Cortex of kidney (tissue), 1 donor: ENCODE results near the gene MTHFD1.
"Not testable (repeated sequence)": the region's sequence is repeated elsewhere in the genome, so short reads cannot be mapped to it uniquely, and the experiment has no call there.

Experiments used
- DNase-seq: peaks from one replicate; lab custom pipeline; 2025; lab: John Stamatoyannopoulos, UW

The MTHFD1 gene

DNA sequence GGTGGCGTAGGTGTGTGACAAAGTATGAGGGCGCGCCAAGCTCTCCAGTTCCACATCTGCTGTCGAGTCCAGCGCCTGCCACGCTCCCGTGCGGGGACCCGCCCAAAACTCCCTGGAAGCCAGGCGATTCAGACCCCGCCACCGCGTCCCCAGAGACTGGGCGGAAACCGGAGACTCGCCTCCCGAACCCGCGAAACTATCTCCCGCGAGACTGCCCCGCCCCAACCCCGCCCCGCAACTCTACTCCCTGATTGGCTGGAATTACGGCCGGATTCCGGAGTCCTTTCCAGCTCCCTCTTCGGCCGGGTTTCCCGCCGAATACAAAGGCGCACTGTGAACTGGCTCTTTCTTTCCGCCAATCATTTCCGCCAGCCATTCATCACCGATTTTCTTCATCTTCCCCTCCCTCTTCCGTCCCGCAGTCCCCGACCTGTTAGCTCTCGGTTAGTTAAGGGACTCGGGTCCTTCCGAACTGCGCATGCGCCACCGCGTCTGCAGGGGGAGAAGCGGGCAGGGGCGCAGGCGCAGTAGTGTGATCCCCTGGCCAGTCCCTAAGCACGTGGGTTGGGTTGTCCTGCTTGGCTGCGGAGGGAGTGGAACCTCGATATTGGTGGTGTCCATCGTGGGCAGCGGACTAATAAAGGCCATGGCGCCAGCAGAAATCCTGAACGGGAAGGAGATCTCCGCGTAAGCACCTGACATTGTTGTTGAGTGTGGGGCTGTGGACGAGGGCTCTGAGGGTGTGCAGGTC lies at the start of gene MTHFD1:
Gene MTHFD1 (plus strand): TSS at position 572 of the 751 bp plus-strand sequence. CDS start 75 bp downstream, at position 647.
- DNase-seq: peak; percentile 93

DNA sequence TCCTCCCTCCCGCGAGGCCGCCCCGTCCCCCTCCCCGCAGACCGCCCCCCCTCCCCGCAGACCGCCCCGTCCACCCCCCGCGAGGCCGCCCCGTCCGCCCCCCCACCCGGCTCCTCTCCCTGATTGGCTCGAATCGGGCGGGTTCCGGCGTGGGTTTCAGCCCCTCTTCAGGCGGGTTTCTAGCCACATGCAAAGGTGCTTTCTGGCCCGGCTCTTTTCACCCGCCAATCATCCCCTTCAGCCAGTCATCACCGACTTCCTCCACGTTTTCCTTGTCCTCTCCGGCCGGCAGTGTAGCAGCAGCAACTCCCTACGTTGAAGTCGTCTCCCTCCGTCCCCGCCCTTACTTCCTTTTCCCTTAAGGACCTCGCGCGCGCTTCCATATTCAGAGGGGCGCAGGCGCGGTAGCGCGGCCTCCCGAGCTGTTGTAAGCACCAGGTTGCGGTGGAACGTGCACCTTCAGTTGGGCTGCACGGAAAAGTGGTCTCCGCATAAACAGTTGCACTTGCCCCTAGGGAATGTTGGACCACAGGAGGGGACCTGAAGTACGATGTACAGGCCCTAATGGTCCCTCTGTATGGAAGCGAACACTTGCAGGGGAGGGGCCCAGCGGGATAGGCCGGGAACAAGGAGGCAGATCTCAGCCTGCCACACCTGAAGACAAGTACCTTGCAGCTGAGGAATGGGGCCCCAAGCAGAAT lies 49.4 kb upstream of the MTHFD1 start:
- peak; percentile 80 for DNase-seq

DNA sequence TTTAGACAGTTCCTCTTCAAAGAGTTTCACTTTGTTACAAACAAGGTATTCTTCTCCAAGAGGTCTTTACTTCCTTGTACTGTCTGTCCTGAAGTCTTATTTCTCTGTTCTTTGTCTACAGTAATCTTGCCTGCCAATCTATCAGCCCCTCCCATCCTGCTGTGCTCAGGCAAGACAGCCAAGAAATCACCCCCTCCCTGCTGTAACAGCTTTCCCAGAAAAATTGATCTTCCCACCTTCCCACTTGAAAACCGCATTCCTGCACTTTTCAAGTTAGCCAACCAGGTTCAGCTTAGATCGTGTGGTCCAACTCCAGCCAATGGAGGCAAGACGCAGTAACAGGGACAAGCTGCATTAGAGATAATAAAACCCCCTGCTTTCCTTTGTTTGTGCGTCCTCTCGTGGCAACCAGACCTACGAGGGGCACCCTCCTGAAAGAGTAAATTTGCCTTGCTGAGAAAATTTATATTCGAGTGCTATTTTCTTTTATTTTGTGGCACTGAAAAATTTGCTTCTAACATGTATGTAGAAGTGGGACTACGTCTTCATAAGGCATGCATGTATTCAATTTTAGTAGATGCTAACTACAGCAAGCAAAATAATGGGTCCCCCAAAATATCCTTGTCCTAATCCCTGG lies 47.5 kb upstream of the MTHFD1 start:
- DNase-seq: no peak

DNA sequence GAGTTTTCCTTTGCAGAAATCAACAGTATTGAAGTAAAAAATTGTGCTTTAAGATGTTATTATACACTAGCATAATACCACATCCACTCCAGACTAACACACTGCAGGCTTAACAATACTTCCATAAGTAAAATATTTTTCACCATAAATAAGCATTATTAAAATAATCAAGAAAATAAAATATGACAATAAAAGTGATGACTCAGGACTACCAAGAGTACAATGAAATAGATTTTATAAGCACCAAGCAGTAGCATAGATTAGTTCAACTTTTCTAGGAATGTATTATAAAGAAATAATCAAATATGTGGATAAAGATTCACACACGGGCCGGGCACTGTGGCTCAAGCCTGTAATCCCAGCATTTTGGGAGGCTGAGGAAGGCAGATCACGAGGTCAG lies 40.4 kb upstream of the MTHFD1 start:
- DNase-seq: no peak

DNA sequence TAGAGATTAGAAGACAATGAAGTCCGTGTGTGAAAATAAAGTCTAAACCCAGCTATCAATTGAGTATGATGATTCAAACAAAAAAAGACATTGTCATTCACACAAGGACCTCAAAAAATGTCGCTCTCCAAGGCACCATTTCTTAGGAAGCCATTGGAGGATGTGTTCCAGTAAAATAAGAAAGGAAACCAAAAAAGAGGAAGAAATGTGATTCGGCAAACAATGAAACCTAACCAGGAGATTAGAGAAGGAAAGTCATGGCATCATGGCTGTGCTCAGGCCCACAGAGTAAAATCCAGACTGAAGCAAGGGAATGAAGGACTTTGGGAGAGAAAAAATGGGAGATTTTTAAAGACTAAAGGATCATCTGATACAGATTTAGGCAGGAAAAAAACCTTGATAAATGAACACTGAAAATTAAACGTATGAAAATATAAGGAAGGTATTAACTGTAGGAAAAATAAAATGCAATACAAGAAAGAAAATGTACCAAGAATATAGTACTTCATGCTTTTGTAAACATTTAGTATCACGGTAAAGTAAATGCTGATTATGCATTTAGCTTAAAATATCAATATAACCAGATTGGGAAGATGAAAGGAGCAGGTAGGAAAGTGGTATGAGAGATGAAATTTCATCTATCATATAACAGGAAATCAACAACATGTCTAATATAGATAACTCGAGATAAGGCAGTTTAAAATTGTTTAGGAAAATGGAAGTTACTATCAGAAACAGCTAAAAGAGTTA lies 38.2 kb upstream of the MTHFD1 start:
- no peak for DNase-seq

DNA sequence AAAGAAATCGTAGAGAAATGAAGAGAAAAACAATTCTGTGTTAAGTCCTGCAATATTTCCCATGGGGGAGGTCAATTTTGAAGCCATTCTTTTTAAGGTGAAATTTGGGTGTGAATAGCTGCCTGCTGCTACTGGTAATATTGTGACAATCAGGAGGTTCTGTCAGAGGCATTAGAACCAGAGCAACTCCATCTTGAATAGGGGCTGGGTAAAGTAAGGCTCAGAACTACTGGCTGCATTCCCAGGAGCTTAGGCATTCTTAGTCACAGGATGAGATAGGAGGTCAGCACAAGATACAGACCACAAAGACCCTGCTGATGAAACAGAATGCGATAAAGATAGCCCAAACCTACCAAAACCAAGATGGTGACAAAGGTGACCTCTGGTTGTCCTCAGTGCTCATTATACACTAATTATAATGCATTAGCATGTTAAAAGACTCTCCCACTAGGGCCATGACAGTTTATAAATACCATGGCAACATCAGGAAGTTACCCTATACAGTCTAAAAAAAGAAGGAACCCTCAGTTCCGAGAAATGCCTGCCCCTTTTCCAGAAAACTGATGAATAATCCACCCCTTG lies 24.8 kb upstream of the MTHFD1 start:
- DNase-seq: no peak

DNA sequence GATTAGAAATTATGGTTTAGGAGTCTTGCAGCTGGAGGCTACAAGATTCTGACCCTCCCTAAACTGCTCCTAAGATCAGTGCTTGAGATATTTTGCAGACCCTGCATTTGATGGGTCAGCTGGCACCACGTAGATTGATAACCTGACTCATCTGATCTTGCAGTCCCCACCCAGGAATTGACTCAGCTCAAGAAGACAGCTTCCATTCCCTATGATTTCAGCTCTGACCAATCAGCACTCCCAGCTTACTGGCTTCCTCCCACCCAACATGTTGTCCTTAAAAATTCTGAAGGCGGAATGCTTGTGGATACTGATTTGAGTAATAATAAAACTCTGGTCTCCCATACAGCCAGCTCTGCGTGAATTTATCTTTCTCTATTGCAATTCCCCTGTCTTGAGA lies 23.2 kb upstream of the MTHFD1 start:
- DNase-seq: no peak

DNA sequence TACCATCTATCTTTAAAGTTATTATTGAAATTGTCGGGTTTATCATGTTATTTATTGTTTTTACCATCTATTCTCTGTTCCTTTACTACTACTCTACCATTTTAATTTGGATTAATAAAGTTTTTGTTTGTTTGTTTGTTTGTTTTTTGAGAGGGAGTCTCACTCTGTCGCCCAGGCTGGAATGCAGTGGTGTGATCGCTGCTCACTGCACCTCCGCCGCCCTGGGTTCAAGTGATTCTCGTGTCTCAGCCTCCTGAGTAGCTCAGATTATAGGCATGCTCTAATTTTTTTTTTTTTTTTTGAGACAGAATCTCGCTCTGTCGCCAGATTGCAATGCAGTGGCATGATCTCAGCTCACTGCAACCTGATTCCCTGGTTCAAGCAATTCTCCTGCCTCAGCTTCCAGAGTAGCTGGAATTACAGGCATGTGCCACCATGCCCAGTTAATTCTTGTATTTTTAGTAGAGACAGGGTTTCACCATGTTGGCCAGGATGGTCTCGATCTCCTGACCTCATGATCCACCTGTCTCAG lies 22.7 kb upstream of the MTHFD1 start:
- not testable (repeated sequence) for DNase-seq

DNA sequence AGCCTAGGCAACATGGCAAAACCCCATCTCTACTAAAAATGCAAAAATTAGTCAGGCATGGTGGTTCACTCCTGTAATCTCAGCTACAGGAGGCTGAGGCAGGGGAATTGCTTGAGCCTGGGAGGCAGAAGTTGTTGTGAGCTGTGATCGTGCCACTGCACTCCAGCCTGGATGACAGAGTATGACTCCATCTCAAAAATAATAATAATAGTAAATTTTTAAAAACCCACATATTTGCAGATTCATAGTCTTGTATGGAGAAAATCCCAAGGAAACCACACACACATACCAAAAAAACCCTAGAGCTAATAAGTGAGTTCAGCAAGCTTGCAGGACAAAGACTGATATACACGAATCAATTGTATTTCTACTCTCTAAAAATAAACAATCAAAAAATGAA lies 19.0 kb upstream of the MTHFD1 start:
- DNase-seq: no peak

DNA sequence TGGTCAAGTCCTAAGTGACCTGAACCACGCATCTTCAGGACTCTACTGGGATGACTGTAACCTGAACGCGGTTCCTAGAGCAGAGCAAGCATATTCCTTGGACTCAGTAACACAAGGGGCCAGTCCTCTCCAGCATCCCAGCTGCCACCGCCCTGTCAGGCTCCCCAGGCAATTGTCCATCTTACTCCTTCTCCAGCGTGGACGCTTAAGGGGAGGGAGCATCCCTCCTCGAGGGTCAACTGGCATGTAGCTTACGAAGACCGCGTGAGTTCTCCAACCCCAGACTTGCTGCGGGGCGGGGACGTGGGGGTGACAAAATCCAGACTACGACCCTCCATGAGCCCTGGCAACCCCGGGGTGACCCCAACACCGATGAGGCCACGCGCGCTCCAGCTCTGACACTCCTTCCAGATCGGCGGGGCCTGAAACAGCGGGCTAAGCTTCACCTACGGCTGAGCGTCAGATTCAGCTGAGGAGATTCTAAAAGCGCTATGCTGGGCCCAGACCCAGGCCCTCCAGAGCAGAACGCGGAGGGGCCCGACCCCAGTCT lies 846 bp upstream of the MTHFD1 start:
- DNase-seq: no peak

DNA sequence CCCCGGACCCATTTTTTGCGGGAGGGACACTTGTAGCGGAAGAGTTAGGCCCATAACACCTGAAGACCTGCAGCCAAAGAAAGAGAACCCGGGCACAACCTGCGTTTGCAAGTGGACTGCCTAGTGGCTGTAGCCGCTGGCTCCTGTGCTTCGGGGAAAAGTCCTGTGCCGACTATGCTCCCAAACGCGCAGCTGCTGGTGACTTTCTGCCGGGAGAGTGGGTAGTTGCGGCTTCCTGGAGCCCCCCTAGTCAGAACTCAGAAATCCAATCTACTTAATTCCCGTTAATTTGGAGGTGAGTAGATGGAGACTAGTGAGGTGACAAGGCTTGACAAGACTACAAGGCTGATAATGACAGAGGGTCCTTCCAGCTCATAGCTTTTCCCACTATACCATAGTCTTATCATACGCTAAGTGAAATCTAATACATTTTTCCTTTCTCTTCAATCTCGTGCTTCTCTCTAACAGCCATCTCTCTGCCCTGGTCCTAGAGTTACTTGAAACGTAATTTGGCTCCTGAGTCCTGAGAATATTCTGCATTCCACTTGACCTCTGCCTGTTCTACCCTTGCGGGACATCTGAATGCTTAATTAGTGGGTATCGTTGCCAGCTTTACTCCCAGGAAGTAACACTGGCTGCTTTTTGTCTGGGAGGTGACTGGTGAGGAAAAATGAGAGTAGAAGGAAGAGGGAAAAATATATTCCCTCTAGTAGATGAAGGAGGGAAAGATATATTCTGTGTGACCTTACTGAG lies 556 bp downstream of the MTHFD1 start:
- no peak for DNase-seq

DNA sequence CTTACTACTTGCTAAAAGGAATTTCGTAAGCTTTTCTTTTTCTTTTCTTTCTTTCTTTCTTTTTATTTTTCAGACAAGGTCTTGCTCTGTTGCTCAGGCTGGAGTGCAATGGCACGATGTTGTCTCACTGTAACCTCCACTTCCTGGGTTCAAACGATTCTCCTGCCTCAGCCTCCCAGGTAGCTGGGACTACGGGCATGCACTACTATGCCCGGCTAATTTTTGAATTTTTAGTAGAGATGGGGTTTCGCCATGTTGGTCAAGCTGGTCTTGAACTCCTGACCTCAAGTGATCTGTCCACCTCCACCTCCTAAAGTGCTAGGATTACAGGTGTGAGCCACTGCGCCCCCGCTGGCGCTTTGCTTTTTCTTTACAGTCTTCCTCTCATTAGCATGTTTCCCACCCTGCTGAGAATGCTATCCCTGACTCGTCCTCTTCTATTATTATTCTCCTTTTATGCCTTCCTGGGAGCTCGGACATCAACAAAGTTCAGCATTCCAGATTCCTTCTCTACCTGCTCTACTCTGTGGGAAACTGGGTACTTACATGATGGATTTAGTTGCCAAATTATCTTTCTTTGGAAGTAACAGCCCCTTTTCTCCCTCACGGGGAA lies 3.1 kb downstream of the MTHFD1 start:
- DNase-seq: no peak

DNA sequence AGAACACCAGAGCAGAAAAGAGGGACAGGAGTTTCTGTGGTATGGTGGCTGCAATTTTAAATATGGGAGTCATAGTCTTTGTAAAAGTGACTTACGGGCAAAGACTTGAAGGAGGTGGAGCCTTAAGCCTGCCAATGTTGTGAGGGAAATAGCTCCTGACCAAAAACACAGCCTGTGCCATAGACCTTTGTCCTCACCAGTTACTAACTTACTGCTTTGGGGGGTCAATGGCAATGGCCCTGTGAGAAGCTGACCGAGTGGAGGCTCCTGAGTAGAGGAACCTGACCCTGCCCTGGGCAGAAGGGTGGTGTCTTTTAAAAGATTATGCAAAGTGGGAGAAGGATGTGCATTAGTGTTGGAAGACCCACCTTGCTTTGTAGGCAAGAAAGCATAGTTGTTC lies 3.8 kb downstream of the MTHFD1 start:
- no peak for DNase-seq

DNA sequence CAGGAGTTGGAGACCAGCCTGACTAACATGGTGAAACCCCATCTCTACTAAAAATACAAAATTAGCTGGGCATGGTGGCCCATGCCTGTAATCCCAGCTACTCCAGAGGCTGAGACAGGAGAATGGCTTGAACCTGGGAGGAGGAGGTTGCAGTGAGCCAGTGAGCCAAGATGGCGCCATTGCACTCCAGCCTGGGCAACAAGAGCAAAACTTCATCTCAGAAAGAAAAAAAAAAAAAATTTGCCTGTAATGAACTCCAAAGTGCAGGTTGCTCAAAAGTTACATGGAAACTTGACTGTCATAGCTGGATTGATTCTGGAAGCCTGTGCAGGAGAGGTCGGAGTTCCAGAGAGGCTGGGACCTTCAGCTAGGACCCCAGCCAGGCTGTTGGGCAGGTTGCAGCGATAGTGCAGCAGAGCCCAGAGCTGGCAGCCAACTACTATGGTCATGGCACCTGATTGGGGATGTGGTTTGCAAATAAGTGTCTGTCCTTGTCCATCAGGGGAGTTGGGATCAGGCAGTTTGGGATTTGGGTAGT lies 5.1 kb downstream of the MTHFD1 start:
- DNase-seq: not testable (repeated sequence)

DNA sequence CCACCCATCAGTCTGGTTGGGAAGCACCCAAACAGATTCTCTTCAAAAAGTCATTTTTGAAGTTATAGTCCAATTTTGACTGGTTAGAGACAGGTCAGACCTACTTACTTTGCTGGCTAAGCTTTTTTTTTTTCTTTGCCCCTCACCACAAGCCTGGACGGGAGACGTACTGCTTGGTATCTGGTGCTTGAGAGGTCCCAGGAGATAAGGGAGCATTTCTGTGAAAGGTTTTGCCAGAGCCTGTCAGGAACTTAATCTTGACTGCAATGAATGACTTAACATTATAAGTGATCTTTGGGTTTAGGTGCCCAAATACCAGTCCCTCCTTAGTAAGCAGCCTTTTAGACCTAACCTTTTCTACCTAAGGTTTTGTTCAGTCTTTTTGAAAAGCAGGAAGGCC lies 6.3 kb downstream of the MTHFD1 start:
- DNase-seq: no peak

DNA sequence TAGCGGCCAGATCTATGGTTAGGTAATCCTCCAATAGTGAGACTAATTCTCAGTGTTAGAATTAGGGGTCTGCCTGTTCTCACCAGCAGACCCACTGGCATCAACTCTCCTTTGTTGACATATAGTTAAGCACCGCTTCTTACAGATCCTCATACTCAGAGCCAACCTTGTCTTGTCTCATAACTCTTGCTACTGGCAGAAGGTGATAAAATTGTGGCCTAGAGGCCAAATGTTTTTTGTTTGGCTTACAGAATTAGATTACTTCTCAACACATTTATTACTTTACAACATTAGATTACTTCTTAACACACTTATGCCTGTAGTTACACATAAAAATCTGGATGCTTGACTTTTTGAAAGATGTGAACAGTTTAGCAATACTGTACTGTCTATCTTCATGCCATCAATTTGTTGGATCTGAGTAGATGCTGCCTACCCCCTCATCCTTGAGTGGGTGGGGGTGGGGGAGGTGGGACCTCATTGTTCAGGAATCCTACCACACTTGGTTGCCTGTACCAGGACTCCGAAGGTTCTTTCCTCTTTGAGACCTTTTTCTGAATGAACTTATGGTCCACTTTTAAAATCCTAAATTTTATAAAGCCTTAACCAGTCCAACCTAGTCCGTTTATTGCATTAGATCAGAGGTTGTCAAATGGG lies 7.0 kb downstream of the MTHFD1 start:
- DNase-seq: no peak

DNA sequence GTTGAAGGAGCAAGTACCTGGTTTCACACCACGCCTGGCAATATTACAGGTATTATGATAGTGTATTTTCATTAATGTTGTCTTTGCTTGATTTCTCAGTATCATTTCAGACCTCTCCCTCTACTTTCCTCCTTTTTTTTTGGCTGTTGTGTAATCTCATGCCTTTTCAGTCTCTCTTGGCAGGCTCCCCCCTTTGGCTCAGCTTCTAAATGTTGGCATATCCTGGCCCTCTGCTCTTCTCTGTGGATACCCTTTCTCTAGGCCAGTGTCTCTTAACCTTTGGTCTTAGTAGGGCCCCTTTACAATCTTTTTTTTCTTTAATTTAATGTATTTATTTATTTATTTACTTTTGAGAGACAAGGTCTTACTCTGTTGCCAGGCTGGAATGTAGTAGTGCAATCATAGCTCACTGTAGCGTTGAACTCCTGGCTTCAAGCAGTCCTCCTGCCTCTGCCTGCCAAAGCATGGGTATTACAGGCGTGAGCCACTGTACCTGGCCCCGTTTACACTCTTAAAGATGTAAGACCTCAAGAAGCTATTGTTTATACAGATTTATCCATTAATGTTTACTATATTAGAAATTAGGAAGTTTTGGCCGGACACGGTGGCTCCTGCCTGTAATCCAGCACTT lies 12.8 kb downstream of the MTHFD1 start:
- DNase-seq: no peak

DNA sequence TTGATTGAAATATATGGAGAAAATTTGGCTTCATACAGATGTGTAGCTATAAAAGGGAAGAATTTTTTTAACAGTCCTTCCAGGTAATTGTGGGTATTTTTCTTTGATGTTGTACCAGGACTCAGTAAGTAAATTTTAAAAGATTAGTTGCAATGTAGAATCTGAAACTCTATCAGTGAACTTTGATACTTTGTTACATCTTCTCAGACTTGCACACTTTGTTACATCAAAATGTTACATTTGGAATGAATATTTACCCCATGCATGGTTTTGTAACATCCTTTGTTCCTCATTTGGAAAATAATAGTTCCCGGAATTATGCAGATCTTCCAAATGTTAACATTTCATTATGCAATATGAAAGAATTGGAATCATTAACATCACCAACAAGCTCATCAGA lies 13.8 kb downstream of the MTHFD1 start:
- no peak for DNase-seq

DNA sequence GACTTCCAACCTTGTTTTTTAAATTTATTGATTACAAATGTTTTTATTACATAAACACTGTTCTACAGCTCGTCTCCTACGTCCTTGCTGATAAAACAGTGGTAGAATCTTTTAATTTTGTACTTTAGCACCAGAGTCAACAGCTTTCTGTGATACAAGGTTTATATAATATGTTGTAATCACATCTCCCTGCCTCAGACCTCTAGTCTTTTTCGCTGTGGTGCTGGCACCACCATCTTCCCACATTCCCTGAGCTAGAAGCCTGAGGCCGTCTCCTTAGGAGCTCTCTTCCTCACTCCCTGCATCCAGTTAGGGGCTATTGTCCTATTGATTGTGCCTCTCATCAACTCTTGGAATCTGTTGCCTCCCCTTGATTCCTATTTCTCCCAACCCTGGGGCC lies 17.1 kb downstream of the MTHFD1 start:
- DNase-seq: no peak
